GM12801 (cell line): Measurements from ENCODE around the gene MGLL.

Experiments used
- TF ChIP-seq, protein P1 (sequence below): IDR thresholded peaks from one replicate; pipeline ENCODE4 v1.5.1; 2011; ENCODE audit warnings: control low read depth; ENCODE audit not compliant: insufficient read length; ENCODE audit errors: extremely low read depth

The MGLL gene

DNA sequence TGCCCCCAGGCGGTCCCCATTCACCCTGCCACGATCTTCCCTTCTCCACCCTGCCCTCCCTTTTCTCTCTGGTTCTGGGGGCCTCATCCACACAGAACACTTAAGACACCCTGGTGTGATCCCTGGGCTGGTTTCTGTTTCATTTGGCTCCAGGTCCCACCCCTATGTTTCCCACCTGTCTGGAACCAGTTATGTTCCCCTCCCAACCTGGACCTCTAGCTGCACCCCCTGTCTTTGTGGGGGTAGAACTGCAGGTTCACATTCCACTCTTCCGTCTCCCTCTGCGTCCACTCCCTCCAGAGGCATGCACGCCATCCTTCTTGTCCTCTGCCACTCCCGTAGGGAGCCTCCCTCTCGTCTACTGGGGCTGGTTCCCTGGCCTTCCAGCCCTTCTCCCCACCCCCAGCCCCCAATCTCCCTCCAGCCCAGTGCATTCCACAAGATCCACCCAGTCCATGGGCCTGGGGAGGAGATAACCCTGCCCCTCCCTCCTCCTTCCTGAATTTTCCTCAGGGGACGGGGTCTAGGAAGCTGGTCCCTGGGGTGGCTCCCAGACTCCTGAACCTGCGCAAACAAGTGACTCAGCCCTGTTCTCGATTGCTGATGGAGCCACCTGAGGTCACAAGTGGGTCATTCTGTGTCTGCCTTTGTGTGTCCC is 75.8 kb downstream of the MGLL start:
- TF ChIP-seq, protein P1, sequence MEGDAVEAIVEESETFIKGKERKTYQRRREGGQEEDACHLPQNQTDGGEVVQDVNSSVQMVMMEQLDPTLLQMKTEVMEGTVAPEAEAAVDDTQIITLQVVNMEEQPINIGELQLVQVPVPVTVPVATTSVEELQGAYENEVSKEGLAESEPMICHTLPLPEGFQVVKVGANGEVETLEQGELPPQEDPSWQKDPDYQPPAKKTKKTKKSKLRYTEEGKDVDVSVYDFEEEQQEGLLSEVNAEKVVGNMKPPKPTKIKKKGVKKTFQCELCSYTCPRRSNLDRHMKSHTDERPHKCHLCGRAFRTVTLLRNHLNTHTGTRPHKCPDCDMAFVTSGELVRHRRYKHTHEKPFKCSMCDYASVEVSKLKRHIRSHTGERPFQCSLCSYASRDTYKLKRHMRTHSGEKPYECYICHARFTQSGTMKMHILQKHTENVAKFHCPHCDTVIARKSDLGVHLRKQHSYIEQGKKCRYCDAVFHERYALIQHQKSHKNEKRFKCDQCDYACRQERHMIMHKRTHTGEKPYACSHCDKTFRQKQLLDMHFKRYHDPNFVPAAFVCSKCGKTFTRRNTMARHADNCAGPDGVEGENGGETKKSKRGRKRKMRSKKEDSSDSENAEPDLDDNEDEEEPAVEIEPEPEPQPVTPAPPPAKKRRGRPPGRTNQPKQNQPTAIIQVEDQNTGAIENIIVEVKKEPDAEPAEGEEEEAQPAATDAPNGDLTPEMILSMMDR = no peak

GRCh38 chr3:127745656-127746399 is 76.5 kb downstream of the MGLL start:
- TF ChIP-seq, protein P1 = no peak

GRCh38 chr3:127744875-127745274 is 77.4 kb downstream of the MGLL start:
- TF ChIP-seq, protein P1 = no peak

- TF ChIP-seq, protein P1 = no peak
Measured at GRCh38 chr3:127744253-127744815, 78.0 kb downstream of the MGLL start.

GRCh38 chr3:127743351-127744252 is 78.7 kb downstream of the MGLL start:
- TF ChIP-seq, protein P1 = no peak

GRCh38 chr3:127742580-127742979 is 79.7 kb downstream of the MGLL start:
- TF ChIP-seq, protein P1 = no peak

DNA sequence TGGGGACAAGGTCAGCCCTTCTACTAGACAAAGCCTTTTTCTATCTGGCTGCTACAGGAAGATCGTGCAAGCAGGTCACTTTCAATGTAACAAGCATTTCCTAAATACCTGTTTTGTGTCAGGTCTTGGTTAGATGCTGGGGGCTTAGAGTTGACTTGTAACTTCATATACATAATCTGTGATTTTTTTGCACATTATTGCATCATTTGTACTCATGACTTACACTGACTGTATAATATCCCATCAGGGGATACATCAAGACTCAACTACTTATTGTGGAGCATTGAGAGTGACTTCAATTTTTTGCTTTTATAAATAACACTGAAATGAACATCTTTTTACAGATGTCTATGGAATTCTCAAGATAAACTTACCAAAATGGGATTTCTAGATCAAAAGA is 80.6 kb downstream of the MGLL start:
- TF ChIP-seq, protein P1 = no peak
